K562 (cell line): ENCODE results near the gene COL6A2. TPM values are rescaled to one million over a fixed set of nuclear protein-coding genes. Genes with fewer than 3 reads are reported as not detected.

ENCODE experiments used
- ATAC-seq: fragments of 200-7000 bp; cut with Tn5 transposase; 3 replicates; pipeline ENCODE4 v1.9.1; 2020; ENCODE audit warnings: moderate library complexity
- BruUV-seq: library from RNA; stranded (reverse); fragments of 400-500 nt; replicated peaks from 2 replicates; lab custom pipeline; 2021; lab: Mats Ljungman, UMichigan
- CTCF ChIA-PET: fragments of 300-600 bp; formaldehyde crosslinking; extraction: SDS; loops from one replicate; lab custom pipeline; 2021; ENCODE audit warnings: low intra/inter-chr PET ratio; lab: Yijun Ruan, JAX
- POLR2A ChIA-PET: fragments of 300-600, 350-650 bp; sonication (Branson Sonifier 250); formaldehyde crosslinking; extraction: SDS; loops from one replicate; lab custom pipeline; 2021; ENCODE audit warnings: antibody characterized with exemption, inconsistent platforms; lab: Yijun Ruan, JAX
- DNase-seq, 4 experiments: peaks; one replicate each; pipeline versions ENCODE4 v3.0.0 to v3.0.0-alpha.2; 2011 to 2018; ENCODE audit warnings: low spot score in 3 of 4, mixed read lengths in 3 of 4; ENCODE audit errors: extremely low read depth in 1 of 4
- FAIRE-seq: peaks from 2 replicates; lab custom pipeline; 2011; peaks lifted over from hg19 to GRCh38; lab: Jason Lieb, UNC
- H2AFZ ChIP-seq: 2 replicates; pipeline ENCODE4 v1.6.0; 2011; ENCODE audit warnings: low read depth, low read length, control low read depth, inconsistent platforms
- H3K27ac ChIP-seq: fragments of 200-600 bp; 3 replicates; pipeline ENCODE4 v1.8.0; 2011; ENCODE audit warnings: low read depth, mild to moderate bottlenecking, control low read depth, inconsistent platforms, low read length, moderate library complexity, mixed read lengths; ENCODE audit errors: extremely low read depth
- H3K27me3 ChIP-seq, 2 experiments: fragments of 300-600 bp in 1 of 2; 2 replicates in 1 of 2; 3 replicates in 1 of 2; pipeline versions ENCODE4 v1.6.0 to v1.8.0; 2011; ENCODE audit warnings: inconsistent platforms in 2 of 2, low read length in 2 of 2, mild to moderate bottlenecking in 1 of 2, mixed read lengths in 1 of 2, moderate library complexity in 1 of 2; ENCODE audit not compliant: control insufficient read depth in 2 of 2, insufficient read depth in 2 of 2
- H3K36me3 ChIP-seq: fragments of 300-600 bp; 3 replicates; pipeline ENCODE4 v1.8.0; 2011; ENCODE audit warnings: mild to moderate bottlenecking, low read length, inconsistent platforms; ENCODE audit not compliant: control insufficient read depth, insufficient read depth
- H3K4me1 ChIP-seq, 2 experiments: fragments of 200-600 bp in 1 of 2; replicated peaks in 1 of 2; 2 replicates in 1 of 2; 3 replicates in 1 of 2; pipeline versions ENCODE4 v1.5.1 to v1.8.0; 2011; ENCODE audit warnings: inconsistent platforms in 2 of 2, low read length in 2 of 2, mild to moderate bottlenecking in 1 of 2, mixed read lengths in 1 of 2, moderate library complexity in 1 of 2; ENCODE audit not compliant: control insufficient read depth in 2 of 2, insufficient read depth in 2 of 2
- H3K4me2 ChIP-seq: 2 replicates; pipeline ENCODE4 v1.6.1; 2011; ENCODE audit warnings: low read length, control low read depth, inconsistent platforms, mixed read lengths; ENCODE audit not compliant: insufficient read depth
- H3K4me3 ChIP-seq: fragments of 200-600 bp; sonication (generic), shearing (Covaris generic); 2 replicates; pipeline ENCODE4 v1.5.1; 2016; ENCODE audit warnings: control low read depth, inconsistent platforms
- H3K79me2 ChIP-seq: fragments of 200-600 bp; 3 replicates; pipeline ENCODE4 v1.8.0; 2011; ENCODE audit warnings: low read length, inconsistent platforms; ENCODE audit not compliant: control insufficient read depth, insufficient read depth
- H3K9ac ChIP-seq, 2 experiments: 2 replicates each; pipeline versions ENCODE4 v1.6.0 to v1.6.1; 2011; ENCODE audit warnings: low read depth in 2 of 2, low read length in 2 of 2, control low read depth in 1 of 2, inconsistent platforms in 1 of 2, mild to moderate bottlenecking in 1 of 2, mixed read lengths in 1 of 2; ENCODE audit not compliant: insufficient read depth in 1 of 2
- H3K9me1 ChIP-seq: one replicate; pipeline ENCODE4 v1.6.0; 2011; ENCODE audit warnings: inconsistent platforms, mild to moderate bottlenecking, low read length, moderate library complexity; ENCODE audit not compliant: control insufficient read depth, insufficient read depth
- H3K9me3 ChIP-seq: replicated peaks from 2 replicates; pipeline ENCODE4 v1.5.1; 2011; ENCODE audit warnings: low read depth, low read length, inconsistent platforms; ENCODE audit not compliant: control insufficient read depth, insufficient read depth
- H4K20me1 ChIP-seq: replicated peaks from 2 replicates; pipeline ENCODE4 v1.6.1; 2011; ENCODE audit warnings: low read length, inconsistent platforms, mixed read lengths; ENCODE audit not compliant: control insufficient read depth, insufficient read depth
- SMARCB1 ChIP-seq: IDR thresholded peaks from 2 replicates; pipeline ENCODE4 v1.6.1; 2011; ENCODE audit warnings: improper control_type of control experiment, low read depth; ENCODE audit not compliant: insufficient read length
- WHSC1 ChIP-seq: IDR thresholded peaks from one replicate; pipeline ENCODE4 v1.6.1; 2012; ENCODE audit warnings: low read length, control low read depth, inconsistent platforms
- ZNF695 ChIP-seq: fragments of 450-650 bp; formaldehyde crosslinking; IDR thresholded peaks from 2 replicates; pipeline ENCODE4 v1.4.0; 2020; ENCODE audit warnings: mild to moderate bottlenecking, moderate library complexity
- WGBS: fragments of 100-300 bp; shearing (Covaris generic); methylation state at CpG from one replicate; pipeline ENCODE4 v1.1.6; 2016; ENCODE audit warnings: low coverage, mixed read lengths; ENCODE audit not compliant: insufficient coverage; ENCODE audit errors: missing lambda C conversion rate; 5-methylcytosine and 5-hydroxymethylcytosine counted together
- in situ Hi-C: fragments of 300-500 bp; cut with MboI; formaldehyde crosslinking; loops from 4 replicates; pipeline ENCODE4 v1.15.0; 2018; ENCODE audit warnings: inconsistent platforms, mixed read lengths
- intact Hi-C: fragments of 100-400 bp; cut with micrococcal nuclease; formaldehyde crosslinking; loops from 2 replicates; pipeline ENCODE4 v1.14.2; 2022
- polyA plus RNA-seq, 8 experiments: library from polyadenylated mRNA; depleted of rRNA in 4 of 8; stranded (reverse) in 5 of 8; unstranded in 3 of 8; fragments of >200 nt; fragmentation: Nextera tagmentation in 2 of 8; fragmentation: Illumina TruSeq in 1 of 8; extraction: Ambion mirVana in 2 of 8; extraction: Trizol in 1 of 8; gene quantifications; 2 replicates each; pipeline versions ENCODE4 v1.2.1 to v1.2.3, GENCODE V29; 2011 to 2014; ENCODE audit warnings: inconsistent platforms in 1 of 8, missing spikeins in 1 of 8
- total RNA-seq, 7 experiments: library from RNA; depleted of rRNA in 6 of 7; stranded (reverse); fragments of >200 nt in 6 of 7; fragmentation: Illumina TruSeq in 2 of 7; extraction: Trizol in 2 of 7; gene quantifications; 2 replicates each; pipeline versions ENCODE4 v1.2.1 to v1.2.3, GENCODE V29; 2011 to 2021; ENCODE audit warnings: low replicate concordance in 1 of 7
- TF ChIP-seq, protein P1 (sequence below): fragments of 450-650 bp; formaldehyde crosslinking; IDR thresholded peaks from 2 replicates; pipeline ENCODE4 v1.4.0; 2022; ENCODE audit warnings: missing genetic modification characterization

The COL6A2 gene
- total and polyA plus RNA-seq, 9 of the 15 experiments (the other 6 are each of a cell fraction or from before 2014, with no cell fraction given), result 0.07 to 1.1 (median 0.24) TPM; not detected in 3

- no peak for TF ChIP-seq SMARCB1
- TF ChIP-seq ZNF695 (CRISPR knock-in tag), result no peak
- TF ChIP-seq, protein P1, sequence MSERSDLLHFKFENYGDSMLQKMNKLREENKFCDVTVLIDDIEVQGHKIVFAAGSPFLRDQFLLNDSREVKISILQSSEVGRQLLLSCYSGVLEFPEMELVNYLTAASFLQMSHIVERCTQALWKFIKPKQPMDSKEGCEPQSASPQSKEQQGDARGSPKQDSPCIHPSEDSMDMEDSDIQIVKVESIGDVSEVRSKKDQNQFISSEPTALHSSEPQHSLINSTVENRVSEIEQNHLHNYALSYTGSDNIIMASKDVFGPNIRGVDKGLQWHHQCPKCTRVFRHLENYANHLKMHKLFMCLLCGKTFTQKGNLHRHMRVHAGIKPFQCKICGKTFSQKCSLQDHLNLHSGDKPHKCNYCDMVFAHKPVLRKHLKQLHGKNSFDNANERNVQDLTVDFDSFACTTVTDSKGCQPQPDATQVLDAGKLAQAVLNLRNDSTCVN (CRISPR knock-in tag), result no peak
- no peak for TF ChIP-seq WHSC1
- Histone ChIP-seq H3K4me2 (no peak overlapping the region), H3K4me1 (peaks cover 0 to 77% of the 10 kb centered on the region in 2 experiments; a peak in 2 of 5 replicates), H4K20me1 (peaks cover 7% of the 10 kb centered on the region; the same call in 1 of the 2 replicates), H3K9me1 (no peaks in the 10 kb centered on the region), H3K27me3 (peaks cover 46 to 76% of the 10 kb centered on the region in 2 experiments; a peak in 4 of 5 replicates), H3K9me3 (no peaks in the 10 kb centered on the region), H3K36me3 (no peaks in the 10 kb centered on the region), H2AFZ (no peak overlapping the region), H3K79me2 (no peaks in the 10 kb centered on the region), H3K27ac (no peak overlapping the region), H3K4me3 (no peak overlapping the region), H3K9ac (no peak overlapping the region)
- ATAC-seq (peak; percentile 7; the same call in 2 of the 3 replicates), FAIRE-seq (no peak), DNase-seq (no peak)
- WGBS, result 2% methylated on average over 24 of the region's 32 CpGs
- BruUV-seq, result no TSS peak
- intact Hi-C loops (no loop called here), in situ Hi-C loops (no loop called here)
- ChIA-PET CTCF (no interaction called here), POLR2A (no interaction called here)
Measured at GRCh38 chr21:46126309-46127238, 28.7 kb downstream of the COL6A2 start.
